BJ (cell line): ENCODE data around the gene LMTK3. TPM values are rescaled to one million over a fixed set of nuclear protein-coding genes. Genes with fewer than 3 reads are reported as not detected.
"Not testable (repeated sequence)": the region's sequence is repeated elsewhere in the genome, so short reads cannot be mapped to it uniquely, and the experiment has no call there.

Source experiments
- CTCF ChIA-PET: fragments of 350-600 bp; formaldehyde crosslinking; extraction: SDS; loops from one replicate; lab custom pipeline; 2021; ENCODE audit warnings: antibody characterized with exemption, inconsistent platforms; lab: Yijun Ruan, JAX
- POLR2A ChIA-PET: fragments of 300-600 bp; sonication (Branson Sonifier 250); formaldehyde crosslinking; extraction: SDS; loops from one replicate; lab custom pipeline; 2021; ENCODE audit warnings: antibody characterized with exemption; lab: Charles Lee
- DNase-seq: peaks from one replicate; pipeline ENCODE4 v3.0.0-alpha.2; 2011; ENCODE audit warnings: low read depth
- H3K27me3 ChIP-seq: 2 replicates; pipeline ENCODE4 v1.6.0; 2011; ENCODE audit warnings: low read length; ENCODE audit not compliant: control insufficient read depth, insufficient read depth
- H3K36me3 ChIP-seq: 2 replicates; pipeline ENCODE4 v1.5.1; 2011; ENCODE audit warnings: low read length; ENCODE audit not compliant: control insufficient read depth, insufficient read depth
- H3K4me3 ChIP-seq: 2 replicates; pipeline ENCODE4 v1.5.1; 2011; ENCODE audit warnings: low read depth, mild to moderate bottlenecking, control low read depth, low read length
- CTCF ChIP-seq: IDR thresholded peaks from 2 replicates; pipeline ENCODE4 v1.5.1; 2011; ENCODE audit warnings: low read depth, mild to moderate bottlenecking, control low read depth, inconsistent platforms, low read length, moderate library complexity; ENCODE audit not compliant: insufficient read depth
- polyA plus RNA-seq: library from polyadenylated mRNA; depleted of rRNA; stranded (reverse); fragments of >200 nt; gene quantifications from 2 replicates; pipeline ENCODE4 v1.2.3, GENCODE V29; 2011

Gene LMTK3
- polyA plus RNA-seq, 1 experiment = not detected

DNA sequence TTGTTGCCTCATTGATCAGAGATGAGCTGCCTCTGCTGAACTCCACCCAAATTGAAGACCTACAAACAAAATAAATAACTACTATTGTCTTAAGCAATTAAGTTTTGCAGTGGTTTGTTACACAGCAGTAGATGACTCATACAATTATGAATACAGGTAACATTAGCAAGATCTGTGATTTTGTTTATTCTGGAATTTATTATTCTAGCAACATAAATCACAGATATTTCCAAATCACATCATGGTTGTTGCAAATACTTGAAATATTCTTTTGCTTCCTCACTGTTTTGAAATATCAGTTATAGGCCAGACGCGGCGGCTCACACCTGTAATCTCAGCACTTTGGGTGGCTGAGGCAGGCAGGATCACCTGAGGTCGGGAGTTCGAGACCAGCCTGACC is 13.1 kb upstream of the LMTK3 start:
- no peaks in the 10 kb centered on the region; the same call in 1 of the 2 replicates for H3K36me3 ChIP-seq
- H3K27me3 ChIP-seq = no peaks in the 10 kb centered on the region
- no peak for TF ChIP-seq CTCF
- ChIA-PET CTCF (no interaction called here), POLR2A (no interaction called here)
- no peak overlapping the region for H3K4me3 ChIP-seq
- no peak for DNase-seq

DNA sequence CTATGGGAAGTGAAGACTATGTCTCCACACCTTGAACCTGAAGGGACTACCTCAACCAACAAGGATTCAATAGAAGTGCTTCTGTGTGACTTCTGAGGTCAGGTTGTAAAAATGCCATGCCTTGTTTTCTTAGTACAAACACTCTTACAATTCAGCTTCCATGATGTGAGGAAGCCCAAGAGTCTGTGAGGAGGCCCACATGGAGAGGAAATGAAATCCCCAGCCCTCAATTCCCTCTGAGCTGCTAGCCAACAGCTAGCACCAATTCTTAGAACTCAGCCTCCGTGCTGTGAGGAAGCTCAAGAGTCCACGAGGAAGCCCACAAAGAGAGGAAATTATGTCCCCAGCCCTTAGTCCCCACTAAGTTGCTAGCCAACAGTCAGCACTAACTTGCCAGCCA is 12.6 kb upstream of the LMTK3 start:
- no peak overlapping the region for H3K4me3 ChIP-seq
- ChIA-PET POLR2A (no interaction called here), CTCF (no interaction called here)
- TF ChIP-seq CTCF = no peak
- no peaks in the 10 kb centered on the region for H3K27me3 ChIP-seq
- no peak for DNase-seq
- H3K36me3 ChIP-seq = no peaks in the 10 kb centered on the region; the same call in 1 of the 2 replicates

- DNase-seq = no peak
- TF ChIP-seq CTCF = no peak
- CTCF ChIA-PET = interaction anchor here (1.8 kb wide), 1 partner anchor 64 kb away, joined by 6 read pairs; no protein-coding TSS in a partner anchor
- Histone ChIP-seq H3K4me3 (no peak overlapping the region), H3K36me3 (no peaks in the 10 kb centered on the region; the same call in 1 of the 2 replicates), H3K27me3 (no peaks in the 10 kb centered on the region)
- POLR2A ChIA-PET = no interaction called here
Measured at GRCh38 chr19:48520134-48520533, 8.5 kb upstream of the LMTK3 start.

GRCh38 chr19:48519426-48519825 is 7.8 kb upstream of the LMTK3 start:
- H3K4me3 ChIP-seq, H3K27me3 ChIP-seq, H3K36me3 ChIP-seq, POLR2A ChIA-PET, DNase-seq: not testable (repeated sequence)
- CTCF ChIA-PET = interaction anchor here (0.6 to 1.8 kb wide), 2 partner anchors 36 to 65 kb away, joined by 3 to 6 read pairs; no protein-coding TSS in a partner anchor

- no peak for DNase-seq
- Histone ChIP-seq H3K27me3 (peaks cover 2% of the 10 kb centered on the region; the same call in 1 of the 2 replicates), H3K4me3 (no peak overlapping the region), H3K36me3 (no peaks in the 10 kb centered on the region)
- CTCF ChIA-PET = interaction anchor here (0.6 to 1.2 kb wide), 2 partner anchors 70 to 177 kb away, joined by 3 to 5 read pairs; no protein-coding TSS in a partner anchor
- no peak for TF ChIP-seq CTCF
- POLR2A ChIA-PET = interaction anchor here (0.6 kb wide), 1 partner anchor 10 kb away, joined by 3 read pairs; no protein-coding TSS in a partner anchor
Measured at GRCh38 chr19:48518207-48518606, 6.6 kb upstream of the LMTK3 start.

DNA sequence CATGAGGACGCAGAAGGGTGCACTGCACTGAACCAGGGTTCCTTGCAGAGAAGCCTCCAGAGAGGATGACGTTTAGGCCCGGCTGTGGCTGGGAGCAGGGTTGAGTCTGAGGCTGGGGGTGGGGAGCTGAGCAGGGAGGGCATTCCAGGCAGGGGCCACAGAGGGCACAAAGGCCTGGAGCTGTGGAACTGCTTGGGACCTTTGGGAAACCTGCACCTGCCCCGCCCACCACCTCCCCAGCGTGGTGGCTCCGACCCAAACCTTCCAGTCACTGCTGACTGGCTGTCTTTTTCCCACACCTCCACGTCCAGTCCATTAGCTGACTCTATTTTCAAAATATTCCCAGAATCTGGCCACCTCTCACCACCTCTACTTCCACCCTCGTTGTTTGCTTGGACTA is 4.9 kb upstream of the LMTK3 start:
- POLR2A ChIA-PET = no interaction called here
- DNase-seq = no peak
- CTCF ChIA-PET = interaction anchor here (0.8 to 2.4 kb wide), 3 partner anchors 9 to 68 kb away, joined by 3 to 7 read pairs (median 4); no protein-coding TSS in a partner anchor
- H3K4me3 ChIP-seq = no peak overlapping the region
- no peak for TF ChIP-seq CTCF
- H3K36me3 ChIP-seq = no peaks in the 10 kb centered on the region
- peaks cover 17% of the 10 kb centered on the region for H3K27me3 ChIP-seq
